ENCODE data around the gene HELT. TPM values are rescaled to one million over a fixed set of nuclear protein-coding genes. Genes with fewer than 3 reads are reported as not detected.

The HELT gene
- total RNA-seq, 1 experiment from 2014 or later = 0.28 TPM

- CTCF ChIA-PET = no interaction called here
- DNase-seq (ENCODE audit: low spot score) (no peak), ATAC-seq (no peak)
- Mint-ChIP-seq H3K27ac (no peak overlapping the region), H3K27me3 (ENCODE audit: low read depth) (peaks cover 9% of the 10 kb centered on the region), H3K36me3 (no peaks in the 10 kb centered on the region), H3K4me3 (no peak overlapping the region), H3K9me3 (peaks cover 5% of the 10 kb centered on the region), H3K4me1 (0 out of 2 replicates have a peak, but pooled peaks cover 3% of the 10 kb centered on the region)
- TF ChIP-seq, protein P1, sequence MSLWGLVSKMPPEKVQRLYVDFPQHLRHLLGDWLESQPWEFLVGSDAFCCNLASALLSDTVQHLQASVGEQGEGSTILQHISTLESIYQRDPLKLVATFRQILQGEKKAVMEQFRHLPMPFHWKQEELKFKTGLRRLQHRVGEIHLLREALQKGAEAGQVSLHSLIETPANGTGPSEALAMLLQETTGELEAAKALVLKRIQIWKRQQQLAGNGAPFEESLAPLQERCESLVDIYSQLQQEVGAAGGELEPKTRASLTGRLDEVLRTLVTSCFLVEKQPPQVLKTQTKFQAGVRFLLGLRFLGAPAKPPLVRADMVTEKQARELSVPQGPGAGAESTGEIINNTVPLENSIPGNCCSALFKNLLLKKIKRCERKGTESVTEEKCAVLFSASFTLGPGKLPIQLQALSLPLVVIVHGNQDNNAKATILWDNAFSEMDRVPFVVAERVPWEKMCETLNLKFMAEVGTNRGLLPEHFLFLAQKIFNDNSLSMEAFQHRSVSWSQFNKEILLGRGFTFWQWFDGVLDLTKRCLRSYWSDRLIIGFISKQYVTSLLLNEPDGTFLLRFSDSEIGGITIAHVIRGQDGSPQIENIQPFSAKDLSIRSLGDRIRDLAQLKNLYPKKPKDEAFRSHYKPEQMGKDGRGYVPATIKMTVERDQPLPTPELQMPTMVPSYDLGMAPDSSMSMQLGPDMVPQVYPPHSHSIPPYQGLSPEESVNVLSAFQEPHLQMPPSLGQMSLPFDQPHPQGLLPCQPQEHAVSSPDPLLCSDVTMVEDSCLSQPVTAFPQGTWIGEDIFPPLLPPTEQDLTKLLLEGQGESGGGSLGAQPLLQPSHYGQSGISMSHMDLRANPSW (CRISPR knock-in tag; conservative IDR thresholded peaks at IDR 0.05; ENCODE audit: low read depth) = no peak
- TF ChIP-seq GABPB1 (CRISPR knock-in tag; IDR thresholded peaks at IDR 0.05) = no peak
- TF ChIP-seq ERG (CRISPR knock-in tag; IDR thresholded peaks at IDR 0.05) = no peak
- no peak for TF ChIP-seq FOXP4 (CRISPR knock-in tag; IDR thresholded peaks at IDR 0.05)
- TF ChIP-seq NFATC4 (CRISPR knock-in tag; IDR thresholded peaks at IDR 0.05) = no peak
- no peak for TF ChIP-seq E2F4 (CRISPR knock-in tag; IDR thresholded peaks at IDR 0.05; ENCODE audit: borderline replicate concordance, low read depth)
- TF ChIP-seq ZNF532 (CRISPR knock-in tag; IDR thresholded peaks at IDR 0.05; ENCODE audit: borderline replicate concordance) = no peak
- TF ChIP-seq FOXJ3 (CRISPR knock-in tag; IDR thresholded peaks at IDR 0.05; ENCODE audit: borderline replicate concordance) = no peak
- TF ChIP-seq PRDM15 (CRISPR knock-in tag; IDR thresholded peaks at IDR 0.05) = no peak
- TF ChIP-seq TEAD4 (CRISPR knock-in tag; IDR thresholded peaks at IDR 0.05) = no peak
- TF ChIP-seq E2F1 (CRISPR knock-in tag; IDR thresholded peaks at IDR 0.05) = no peak
- no peak for TF ChIP-seq ZNF317 (CRISPR knock-in tag; IDR thresholded peaks at IDR 0.05; ENCODE audit: borderline replicate concordance, low read depth)
- no peak for TF ChIP-seq IRF2 (CRISPR knock-in tag; IDR thresholded peaks at IDR 0.05; ENCODE audit: borderline replicate concordance, low read depth)
- TF ChIP-seq ELF4 (CRISPR knock-in tag; IDR thresholded peaks at IDR 0.05; ENCODE audit: low read depth) = no peak
- no peak for TF ChIP-seq ZSCAN18 (CRISPR knock-in tag; IDR thresholded peaks at IDR 0.05)
- no peak for TF ChIP-seq GTF2I (CRISPR knock-in tag; conservative IDR thresholded peaks at IDR 0.05)
- TF ChIP-seq SP1 (CRISPR knock-in tag; conservative IDR thresholded peaks at IDR 0.05) = no peak
- TF ChIP-seq, protein P2, sequence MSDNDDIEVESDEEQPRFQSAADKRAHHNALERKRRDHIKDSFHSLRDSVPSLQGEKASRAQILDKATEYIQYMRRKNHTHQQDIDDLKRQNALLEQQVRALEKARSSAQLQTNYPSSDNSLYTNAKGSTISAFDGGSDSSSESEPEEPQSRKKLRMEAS (CRISPR knock-in tag; IDR thresholded peaks at IDR 0.05) = no peak
- TF ChIP-seq CBFB (CRISPR knock-in tag; IDR thresholded peaks at IDR 0.05; ENCODE audit: low read depth) = no peak
- TF ChIP-seq ZBTB21 (CRISPR knock-in tag; IDR thresholded peaks at IDR 0.05; ENCODE audit: borderline replicate concordance) = no peak
- POLR2A ChIA-PET = no interaction called here
Measured at GRCh38 chr4:184980261-184980660, 38.0 kb upstream of the HELT start.
